CD1c-positive myeloid dendritic cell (primary cell): ENCODE data around the gene RPRD1A.
"Not testable (repeated sequence)": the region's sequence is repeated elsewhere in the genome, so short reads cannot be mapped to it uniquely, and the experiment has no call there.

Source experiments
- DNase-seq: peaks from one replicate; pipeline ENCODE4 v3.0.0-alpha.2; 2016; ENCODE audit errors: extremely low spot score

RPRD1A gene, protein sequence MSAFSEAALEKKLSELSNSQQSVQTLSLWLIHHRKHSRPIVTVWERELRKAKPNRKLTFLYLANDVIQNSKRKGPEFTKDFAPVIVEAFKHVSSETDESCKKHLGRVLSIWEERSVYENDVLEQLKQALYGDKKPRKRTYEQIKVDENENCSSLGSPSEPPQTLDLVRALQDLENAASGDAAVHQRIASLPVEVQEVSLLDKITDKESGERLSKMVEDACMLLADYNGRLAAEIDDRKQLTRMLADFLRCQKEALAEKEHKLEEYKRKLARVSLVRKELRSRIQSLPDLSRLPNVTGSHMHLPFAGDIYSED

DNA sequence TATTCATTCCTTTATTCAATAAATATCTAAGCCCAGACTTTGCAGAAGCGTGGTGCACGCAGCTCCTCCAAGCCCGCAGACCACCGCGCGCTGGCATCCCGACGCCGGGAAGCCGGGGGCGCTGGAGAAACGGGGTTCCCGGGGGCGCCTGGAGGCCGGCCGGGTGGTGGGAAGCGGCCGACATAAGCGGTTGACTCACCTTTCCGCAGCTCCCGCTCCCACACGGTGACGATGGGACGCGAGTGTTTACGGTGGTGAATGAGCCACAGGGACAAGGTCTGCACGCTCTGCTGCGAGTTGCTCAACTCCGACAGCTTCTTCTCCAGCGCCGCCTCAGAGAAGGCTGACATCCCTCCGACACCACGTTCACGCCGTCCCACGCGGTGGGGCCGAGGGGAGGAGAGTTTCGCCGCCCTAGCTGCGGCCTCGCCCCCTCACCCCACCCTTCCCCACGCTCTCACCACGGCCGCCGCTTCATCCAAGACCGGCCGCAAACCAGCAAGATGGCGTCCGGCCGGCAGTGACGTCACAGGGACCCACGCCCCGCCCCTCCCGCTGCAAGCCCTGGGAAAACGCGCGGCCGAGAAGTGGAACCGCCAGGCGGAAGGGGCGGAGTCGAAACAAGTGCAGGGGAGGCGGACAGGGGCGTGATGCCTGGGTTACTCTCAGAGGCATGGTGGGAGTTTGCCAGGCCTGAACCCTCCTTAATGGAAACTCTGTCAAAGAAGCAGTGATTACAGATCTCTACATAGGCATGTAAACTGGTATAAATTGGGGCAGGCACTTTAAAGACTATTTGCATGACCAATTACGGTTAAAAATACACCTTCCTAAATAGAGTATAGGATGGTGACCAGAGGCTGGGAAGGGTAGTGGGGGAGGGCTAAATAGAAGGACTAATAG is at the start of gene RPRD1A:
Gene RPRD1A (minus strand): TSS at position 505 of the 903 bp plus-strand sequence. CDS start 155 bp downstream, at position 350.
- peak; percentile 97 for DNase-seq

DNA sequence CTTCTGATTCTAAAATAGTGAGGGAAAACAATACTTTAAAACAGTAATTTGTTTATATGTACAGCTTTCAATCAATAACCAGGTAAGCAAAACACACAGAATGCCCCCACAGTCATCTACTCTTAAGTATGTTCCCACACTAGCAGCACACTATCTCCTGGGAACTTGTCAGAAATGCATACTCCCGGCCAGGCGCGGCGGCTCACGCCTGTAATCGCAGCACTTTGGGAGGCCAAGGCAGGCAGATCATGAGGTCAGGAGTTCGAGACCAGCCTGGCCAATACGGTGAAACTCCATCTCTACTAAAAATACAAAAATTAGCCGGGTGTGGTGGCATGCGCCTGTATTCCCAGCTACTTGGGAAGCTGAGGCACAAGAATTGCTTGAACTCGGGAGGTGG is 49.4 kb upstream of the RPRD1A start:
- DNase-seq = not testable (repeated sequence)

DNA sequence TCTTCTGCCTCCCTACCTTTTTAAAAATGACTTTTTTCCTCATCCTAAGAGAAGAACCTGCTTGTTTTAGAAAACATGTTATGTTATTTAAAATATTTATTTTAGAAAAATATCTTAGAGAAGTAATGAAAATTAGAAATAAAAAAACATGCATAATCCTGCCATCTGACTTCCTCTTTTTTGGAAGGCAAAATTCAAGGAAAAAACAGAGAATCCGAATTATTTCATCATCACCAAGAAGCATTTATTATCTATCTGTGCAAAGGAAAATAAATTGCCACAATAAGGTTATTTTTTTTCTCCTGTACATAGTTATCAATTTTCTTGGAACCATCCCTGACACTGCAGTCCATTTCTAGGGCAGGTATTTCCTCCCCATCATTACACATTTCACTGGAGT is 47.4 kb upstream of the RPRD1A start:
- DNase-seq = no peak

DNA sequence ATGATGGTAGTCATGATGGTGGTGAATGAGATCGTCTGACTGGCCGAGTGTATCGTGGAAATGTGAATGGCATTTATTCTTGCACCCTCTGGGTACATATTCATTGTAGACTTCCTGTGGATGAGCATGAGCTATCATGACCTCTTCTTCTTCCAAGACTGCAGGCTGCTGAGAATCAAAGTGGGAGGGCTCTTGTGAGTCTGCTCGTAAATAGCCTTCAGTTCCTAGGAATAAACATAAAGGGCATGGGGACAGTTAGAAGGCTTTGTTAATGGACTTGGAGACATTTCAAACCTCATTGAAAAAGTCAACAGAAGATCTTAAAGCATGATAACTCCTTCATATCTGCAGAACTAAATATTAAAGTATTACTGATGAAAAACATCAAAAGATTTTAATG is 46.9 kb upstream of the RPRD1A start:
- DNase-seq = no peak

DNA sequence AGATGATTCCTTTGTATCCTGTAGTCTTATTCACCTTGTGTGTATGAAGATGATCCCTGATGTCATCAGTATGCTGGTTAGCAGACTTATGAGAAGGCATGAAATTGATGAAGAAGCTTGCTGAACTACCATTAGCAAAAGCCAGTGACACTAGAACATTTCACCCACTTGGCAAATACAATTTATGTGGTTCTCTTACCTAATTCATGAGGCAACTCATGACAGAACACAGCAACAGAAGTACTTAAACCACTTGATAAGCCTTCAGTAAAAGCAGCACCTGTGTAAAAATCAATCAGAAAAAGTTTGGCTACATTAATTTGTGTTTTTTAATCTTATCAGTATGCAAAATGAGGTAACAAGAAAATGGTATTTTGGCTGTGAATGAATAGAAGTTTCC is 44.9 kb upstream of the RPRD1A start:
- no peak for DNase-seq

DNA sequence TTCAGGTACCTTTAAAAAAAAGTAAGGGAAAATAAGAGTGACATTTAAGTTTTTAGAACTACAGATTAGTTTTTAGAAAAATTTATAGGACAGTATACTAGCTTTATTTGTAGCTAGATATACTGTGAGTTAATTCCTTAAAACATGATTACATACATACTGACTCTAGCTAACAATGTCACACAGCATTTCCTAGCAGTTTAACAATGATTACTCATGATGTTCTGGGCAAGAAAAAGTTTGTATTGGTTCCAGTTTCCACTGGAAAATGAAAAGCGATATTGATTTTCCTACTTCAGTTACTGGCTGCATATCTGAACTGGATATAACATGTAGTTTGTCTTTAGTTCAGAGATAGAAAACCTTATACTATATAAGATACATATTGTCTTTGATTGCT is 42.4 kb upstream of the RPRD1A start:
- no peak for DNase-seq

DNA sequence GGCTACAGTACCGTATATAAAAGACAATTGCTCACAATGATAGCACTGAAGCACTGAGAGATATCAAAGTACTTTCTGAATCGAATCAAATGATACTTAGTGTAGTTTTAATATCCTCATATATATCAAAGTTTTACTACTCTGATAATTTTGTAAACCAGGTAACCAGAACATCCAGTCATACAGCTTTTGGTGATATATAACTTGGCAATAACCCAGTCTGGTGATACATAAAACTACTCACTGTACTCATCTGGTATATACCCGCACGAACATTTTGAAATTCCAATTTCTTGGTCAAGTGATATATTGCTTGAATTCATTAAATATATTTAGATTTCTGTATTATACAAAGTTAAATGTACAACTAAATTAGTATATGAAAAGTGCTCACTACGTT is 41.2 kb upstream of the RPRD1A start:
- no peak for DNase-seq

DNA sequence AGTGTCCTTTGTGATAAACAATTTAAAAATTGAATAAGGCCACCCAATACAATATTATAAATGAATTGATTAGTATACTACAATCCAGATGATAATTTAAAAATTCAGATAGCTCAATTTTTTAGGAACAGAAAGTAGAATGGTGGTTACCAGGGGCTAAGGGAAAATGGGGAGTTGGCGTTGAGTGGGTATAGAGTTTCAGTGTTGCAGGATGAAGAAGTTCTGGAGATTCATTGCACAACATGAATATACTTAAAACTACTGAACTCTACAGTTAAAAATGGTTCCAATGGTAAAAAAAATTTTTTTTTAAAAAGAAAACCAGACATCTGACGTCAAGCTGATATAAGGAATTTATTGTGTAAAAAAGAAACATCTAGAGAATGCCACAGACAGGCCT is 40.8 kb upstream of the RPRD1A start:
- DNase-seq = peak; percentile 58

DNA sequence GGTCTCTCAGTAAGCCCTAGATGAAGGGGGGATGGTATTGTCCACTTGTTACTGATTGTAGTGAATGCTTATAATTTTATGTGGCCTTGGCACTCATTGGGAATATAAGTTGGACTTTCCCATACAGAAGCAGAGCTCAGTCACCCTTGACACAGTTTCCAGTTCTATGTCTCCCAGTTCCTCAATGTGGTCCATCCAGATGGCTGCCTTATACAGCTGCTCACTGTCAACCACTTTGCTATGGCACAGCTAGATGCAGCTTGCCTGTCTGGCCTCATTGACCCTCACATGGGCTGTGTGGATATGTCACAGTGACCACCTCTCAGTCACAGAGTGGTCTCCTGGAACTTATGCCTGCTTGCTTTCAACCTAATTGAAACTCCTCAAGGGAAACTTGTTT is 40.1 kb upstream of the RPRD1A start:
- peak; percentile 36 for DNase-seq

DNA sequence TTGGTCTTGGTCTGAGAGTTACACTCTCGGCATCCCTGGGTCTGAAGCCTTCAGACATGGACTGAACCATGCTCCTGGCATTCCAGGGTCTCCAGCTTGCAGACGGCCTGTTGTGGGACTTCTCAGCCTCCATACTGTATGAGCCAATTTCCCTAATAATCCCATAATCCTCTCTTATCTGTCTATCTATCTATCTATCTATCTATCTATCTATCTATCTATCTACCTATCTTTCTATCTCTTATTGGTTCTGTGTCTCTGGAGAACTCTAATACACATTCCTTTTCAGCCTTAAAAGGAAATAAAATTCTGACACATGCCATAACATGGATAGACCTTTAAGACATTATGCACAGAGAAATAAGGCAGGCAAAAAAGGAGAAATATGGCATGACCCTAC is 37.4 kb upstream of the RPRD1A start:
- no peak for DNase-seq

DNA sequence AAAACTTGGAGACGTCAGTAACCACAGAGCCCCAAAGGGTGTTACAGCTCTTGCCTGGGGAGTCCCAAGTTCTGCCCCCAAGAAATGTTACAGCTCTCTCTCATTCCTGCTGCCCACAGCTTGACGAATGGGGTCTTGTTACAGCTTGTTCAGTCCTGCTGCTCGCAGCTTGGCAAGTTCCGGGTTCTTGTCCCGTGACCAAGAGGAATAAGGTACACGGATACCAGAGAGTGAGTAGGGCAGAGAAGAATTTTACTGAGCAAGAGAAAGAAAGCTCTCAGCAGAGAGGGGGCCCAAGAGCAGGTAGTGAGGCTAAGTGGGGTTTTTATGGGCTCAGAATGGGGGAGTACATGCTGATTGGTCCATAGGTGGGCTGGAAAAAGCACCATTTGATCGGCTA is 34.6 kb upstream of the RPRD1A start:
- DNase-seq = no peak

DNA sequence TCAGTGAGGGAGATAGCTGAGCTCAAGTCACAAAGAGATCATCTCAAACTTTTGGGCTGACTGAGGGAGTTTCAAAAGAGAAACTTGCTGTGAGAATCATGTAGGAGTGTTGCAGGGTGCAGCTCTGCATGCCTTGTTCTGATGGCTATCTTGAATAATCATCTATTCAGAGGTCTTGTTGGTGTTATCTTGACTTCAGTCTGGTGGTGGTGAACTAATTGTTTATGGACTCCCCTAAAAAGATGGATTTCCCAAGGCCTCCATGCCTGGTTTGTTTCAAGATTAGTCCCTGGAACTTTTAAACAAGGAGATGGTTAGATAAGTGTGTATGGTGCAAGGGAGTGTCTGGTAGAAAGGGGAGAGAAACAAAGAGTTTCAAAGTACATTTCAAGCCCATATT is 32.0 kb upstream of the RPRD1A start:
- DNase-seq = no peak

DNA sequence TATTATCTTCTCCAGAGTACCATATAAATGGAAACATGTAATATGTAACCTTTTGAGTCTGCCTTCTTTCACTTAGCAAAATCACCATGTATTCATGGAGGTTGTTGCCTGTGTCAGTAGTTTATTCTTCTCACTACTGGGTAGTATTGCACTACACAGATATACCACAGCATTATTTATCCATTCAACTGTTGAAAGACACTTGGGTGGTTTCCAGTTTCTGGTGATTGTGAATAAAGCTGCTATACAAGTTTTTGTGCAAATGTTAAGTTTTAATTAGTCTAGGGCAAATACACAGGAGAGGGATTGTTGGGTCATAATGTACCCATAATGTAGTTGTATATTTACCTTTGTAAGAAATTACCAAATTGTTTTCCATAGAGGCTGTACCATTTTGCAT is 29.6 kb upstream of the RPRD1A start:
- no peak for DNase-seq

DNA sequence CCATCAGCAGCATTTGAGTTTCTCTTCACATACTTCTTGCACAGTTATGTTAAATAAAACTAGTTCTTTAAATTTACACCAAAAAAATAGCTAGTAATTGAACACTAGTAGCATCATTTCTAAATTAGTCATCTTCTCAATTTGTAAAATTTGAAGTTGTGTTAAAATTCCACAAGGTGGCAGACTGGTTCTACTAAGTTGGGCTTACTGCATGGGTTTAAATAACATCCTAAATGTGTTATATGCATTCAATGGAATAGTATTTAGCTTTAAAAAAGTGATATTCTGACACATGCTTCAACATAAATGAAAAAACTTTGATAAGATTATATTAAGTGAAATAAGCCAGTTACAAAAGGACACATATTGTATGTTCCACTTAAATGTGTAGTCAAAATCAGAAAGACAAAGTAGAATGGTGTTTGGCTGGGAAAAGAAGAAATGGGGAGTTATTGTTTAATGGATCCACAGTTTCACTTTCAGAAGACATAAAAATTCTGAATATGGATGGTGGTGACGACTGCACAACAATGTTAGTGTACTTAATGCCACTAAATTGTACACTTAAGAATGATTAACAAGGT is 28.7 kb upstream of the RPRD1A start:
- DNase-seq = peak; percentile 81

DNA sequence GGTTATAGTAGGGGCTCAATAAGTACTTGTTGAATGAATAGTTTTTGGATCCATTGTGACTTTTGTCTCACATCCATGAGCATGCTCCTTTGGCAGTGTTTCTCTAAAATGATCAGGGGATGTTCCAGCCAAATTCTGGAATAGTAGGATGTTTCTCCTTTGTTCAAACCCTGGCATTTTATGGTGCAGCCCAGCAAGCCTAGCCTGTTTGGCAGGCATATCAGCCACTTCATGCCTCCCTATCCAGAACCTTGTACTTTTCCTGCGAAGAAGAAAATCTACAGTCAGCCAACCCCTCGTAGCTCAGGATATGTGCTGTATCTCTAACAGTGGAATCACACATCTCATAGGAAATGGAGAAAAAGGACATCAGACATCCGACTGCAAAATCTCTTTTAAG is 27.1 kb upstream of the RPRD1A start:
- DNase-seq = no peak

DNA sequence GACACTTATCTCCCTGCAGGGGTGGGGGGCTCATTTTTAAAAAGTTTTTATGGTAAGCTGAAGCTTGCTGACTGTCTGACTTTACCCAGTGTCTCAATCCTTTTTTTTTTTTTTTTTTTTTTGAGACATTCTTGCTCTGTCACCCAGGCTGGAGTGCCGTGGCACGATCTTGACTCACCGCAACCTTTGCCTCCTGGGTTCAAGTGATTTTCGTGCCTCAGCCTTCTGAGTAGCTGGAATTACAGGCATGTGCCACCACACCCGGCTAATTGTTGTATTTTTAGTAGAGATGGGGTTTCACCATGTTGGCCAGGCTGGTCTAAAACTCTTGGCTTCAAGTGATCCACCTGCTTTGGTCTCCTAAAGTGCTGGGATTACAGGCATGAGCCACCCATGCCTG is 24.8 kb upstream of the RPRD1A start:
- not testable (repeated sequence) for DNase-seq

DNA sequence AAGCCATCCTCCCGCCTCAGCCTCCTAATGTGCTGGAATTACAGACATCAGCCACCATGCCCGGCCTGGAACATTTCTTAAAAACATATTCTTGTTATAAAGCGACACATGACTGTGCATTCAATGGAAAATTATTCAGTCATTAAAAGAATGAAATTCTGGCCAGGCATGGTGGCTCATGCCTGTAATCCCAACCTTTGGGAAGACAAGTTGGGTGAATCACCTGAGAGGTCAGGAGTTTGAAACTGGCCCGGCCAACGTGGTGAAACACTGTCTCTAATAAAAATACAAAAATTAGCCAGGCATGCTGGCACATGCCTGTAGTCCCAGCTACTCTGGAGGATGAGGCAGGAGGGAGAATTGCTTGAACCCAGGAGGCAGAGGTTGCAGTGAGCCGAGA is 21.6 kb upstream of the RPRD1A start:
- no peak for DNase-seq

DNA sequence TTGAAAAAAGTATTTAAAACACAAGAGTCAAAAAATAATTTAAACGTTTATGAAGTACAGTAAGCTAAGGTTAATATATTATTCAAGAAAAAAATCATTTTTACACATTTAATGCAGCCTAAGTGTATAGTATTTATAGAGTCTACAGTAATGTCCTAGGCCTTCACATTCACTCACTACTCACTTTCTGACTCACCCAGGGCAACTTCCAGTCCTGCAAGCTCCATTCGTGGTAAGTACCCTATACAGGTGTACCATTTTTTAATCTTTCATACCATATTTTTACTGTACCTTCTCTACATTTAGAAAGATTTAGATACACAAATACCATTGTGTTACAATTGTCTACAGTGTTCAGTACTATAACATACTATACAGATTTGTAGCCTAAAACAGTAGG is 20.9 kb upstream of the RPRD1A start:
- no peak for DNase-seq

DNA sequence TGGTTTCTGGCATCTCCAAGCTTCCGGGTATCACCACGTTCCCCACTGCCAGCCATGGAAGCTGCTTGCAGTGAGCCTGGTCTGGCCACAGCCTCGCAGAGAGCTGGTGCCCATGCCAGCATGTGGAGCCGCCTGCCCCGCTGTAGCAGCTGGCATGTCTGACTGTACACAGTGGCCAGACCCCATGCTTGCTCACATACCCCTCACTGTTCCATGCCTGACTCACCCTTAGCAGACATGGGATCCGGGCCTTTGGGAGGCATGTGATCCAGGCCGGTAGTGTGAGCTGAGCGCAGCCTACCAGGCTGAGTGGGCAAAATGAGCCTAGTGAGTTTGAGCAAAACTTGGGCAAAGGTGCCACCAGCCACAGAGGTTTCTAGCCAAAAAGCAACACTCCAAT is 18.8 kb upstream of the RPRD1A start:
- no peak for DNase-seq

DNA sequence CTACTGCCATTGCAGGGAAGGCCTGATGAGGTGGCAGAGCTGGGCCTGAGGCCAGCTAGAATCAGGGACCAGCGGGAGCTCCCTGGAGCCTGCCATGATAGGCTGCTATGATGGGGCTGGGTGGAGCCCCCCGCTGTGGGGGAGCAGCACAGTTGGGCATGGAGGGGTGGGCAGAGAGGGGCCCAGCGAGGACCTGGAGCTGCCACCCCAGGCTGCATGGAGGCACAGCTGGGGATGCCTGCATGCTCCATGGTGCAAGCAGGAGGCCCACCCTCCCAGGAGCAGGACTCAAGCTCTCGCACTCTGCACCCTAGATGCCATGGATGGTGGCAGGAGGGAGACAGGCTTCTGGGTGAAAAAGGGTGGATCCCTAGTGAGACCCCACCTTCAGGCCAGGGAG is 17.8 kb upstream of the RPRD1A start:
- DNase-seq = no peak

DNA sequence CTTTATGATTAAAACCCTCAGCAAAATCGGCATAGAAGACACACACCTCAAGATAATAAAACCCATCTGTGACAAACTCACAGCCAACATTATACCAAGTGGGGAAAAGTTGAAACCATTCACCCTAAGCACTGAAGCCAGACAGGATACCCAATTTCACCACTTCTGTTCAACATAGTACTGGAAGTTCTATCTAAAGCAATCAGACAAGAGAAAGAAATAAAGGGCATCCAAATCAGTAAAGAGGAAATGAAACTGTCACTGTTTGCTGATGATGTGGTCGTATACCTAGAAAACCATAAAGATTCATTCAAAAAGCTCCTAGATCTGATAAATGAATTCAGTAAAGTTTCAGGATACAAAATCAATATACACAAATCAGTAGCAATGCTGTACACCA is 16.4 kb upstream of the RPRD1A start:
- DNase-seq = no peak

DNA sequence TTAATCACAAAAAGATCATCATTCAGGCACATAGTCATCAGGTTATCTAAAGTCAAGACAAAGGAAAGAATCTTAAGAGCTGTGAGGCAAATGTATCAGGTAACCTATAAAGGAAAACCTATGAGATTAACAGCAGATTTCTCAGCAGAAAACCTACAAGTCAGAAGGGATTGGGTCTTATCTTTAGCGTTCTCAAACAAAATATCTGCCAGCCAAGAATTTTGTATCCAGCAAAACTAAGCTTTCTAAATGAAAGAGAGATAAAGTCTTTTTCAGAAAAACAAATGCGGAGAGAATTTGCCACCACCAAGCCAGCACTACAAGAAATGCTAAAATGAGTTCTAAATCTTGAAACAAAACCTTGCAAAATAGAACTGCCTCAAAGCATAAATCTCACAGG is 13.8 kb upstream of the RPRD1A start:
- DNase-seq = not testable (repeated sequence)
